Astrocyte of the spinal cord (primary cell): ENCODE results near the gene CTTN.
A peak's percentile ranks its signal among the peaks of the same experiment; 100 is the strongest.

Source experiments
- DNase-seq: peaks from one replicate; pipeline ENCODE4 v3.0.0; 2011; ENCODE audit warnings: low read depth, low spot score
- H3K4me3 ChIP-seq: 2 replicates; pipeline ENCODE4 v1.5.1; 2011; ENCODE audit warnings: low read depth, mild to moderate bottlenecking, low read length, moderate library complexity
- in situ Hi-C: cut with HindIII; loops from 2 replicates; pipeline ENCODE4 v1.10.0; 2017; ENCODE audit warnings: low sequenced_read_pairs
- TF ChIP-seq, protein P1 (sequence below): IDR thresholded peaks from 2 replicates; pipeline ENCODE4 v1.5.1; 2012; ENCODE audit warnings: low read depth, mild to moderate bottlenecking, low read length, inconsistent platforms

CTTN gene

DNA sequence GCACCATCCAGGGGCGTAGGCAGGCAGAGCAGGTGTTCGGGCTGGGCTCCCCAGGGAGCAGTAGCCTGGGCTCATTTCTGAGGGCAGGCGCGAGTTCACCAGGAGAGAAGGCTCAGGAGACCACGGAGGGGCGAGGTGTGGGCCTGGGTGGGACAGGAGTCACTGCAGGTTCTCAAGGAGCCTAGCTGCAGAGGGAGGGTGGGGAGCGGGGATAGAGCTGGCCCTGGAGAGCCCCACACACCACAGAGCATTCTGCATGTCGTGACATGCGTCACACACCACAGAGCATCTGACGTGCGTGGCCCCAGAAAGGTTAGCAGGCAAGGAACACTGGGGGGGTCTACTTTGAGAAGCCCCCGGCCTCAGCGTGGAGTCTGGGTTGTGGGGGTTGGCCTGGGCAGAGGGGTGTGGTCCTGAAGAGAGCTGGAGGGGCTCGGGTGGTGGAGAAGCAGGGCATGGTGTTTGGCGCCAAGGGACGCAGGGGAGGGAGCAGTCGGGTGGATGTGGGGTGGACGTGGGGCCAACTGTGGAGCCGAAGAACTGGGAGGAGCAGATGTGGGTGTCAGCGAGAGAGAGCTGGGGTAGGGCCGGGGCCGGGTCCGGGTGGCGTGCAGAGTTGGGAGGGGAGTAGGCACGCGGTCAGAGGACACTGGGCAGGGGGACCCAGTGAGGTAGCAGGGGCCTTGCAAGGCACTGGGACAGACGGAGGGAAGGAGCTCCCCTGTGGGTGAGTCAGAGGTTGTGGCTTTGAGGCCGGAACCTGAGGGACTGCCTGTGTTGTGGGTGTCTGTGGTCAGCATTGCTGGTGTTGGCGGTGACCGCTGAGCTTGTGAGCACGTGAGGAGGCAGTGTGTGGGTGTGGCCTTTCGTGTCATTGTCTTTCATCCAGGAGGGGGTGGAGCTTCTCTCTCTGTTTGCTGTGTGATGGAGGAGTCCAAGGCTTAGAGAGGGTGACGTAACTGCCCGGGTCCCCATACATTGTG, 25.5 kb downstream of the CTTN start:
- H3K4me3 ChIP-seq, result no peak overlapping the region
- TF ChIP-seq, protein P1, sequence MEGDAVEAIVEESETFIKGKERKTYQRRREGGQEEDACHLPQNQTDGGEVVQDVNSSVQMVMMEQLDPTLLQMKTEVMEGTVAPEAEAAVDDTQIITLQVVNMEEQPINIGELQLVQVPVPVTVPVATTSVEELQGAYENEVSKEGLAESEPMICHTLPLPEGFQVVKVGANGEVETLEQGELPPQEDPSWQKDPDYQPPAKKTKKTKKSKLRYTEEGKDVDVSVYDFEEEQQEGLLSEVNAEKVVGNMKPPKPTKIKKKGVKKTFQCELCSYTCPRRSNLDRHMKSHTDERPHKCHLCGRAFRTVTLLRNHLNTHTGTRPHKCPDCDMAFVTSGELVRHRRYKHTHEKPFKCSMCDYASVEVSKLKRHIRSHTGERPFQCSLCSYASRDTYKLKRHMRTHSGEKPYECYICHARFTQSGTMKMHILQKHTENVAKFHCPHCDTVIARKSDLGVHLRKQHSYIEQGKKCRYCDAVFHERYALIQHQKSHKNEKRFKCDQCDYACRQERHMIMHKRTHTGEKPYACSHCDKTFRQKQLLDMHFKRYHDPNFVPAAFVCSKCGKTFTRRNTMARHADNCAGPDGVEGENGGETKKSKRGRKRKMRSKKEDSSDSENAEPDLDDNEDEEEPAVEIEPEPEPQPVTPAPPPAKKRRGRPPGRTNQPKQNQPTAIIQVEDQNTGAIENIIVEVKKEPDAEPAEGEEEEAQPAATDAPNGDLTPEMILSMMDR, result no peak
- DNase-seq, result peak; percentile 90
- in situ Hi-C loops, result no loop called here

DNA sequence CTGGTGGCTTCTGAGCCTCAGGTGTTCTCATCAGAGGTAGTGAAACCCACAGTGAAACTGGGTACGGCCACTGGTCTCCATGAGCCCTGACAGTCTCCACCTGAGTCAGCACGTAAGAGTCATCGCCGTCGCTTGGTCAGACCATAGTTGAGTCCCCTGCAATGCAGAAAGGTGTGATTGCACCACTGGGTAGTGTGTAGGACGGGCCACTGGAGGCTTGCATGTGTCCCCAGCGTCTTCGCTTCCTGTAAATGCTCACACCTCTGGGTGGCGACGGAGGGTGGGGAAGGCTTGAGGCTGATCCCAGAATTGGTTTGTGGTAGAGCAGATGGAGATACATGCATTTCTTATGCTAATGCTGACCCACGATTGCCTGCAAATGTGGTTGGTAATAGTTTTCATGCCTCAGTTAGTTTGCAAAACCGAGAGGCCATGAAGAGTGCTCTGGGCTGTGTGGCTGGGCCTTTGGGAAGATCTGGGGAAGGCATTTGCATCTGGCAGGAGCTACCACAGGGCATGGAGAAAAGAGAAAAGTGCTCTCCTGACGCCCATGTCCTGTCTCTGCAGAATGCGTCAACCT, 26.5 kb downstream of the CTTN start:
- no peak for DNase-seq
- TF ChIP-seq, protein P1, result no peak
- no peak overlapping the region for H3K4me3 ChIP-seq
- in situ Hi-C loops, result no loop called here

DNA sequence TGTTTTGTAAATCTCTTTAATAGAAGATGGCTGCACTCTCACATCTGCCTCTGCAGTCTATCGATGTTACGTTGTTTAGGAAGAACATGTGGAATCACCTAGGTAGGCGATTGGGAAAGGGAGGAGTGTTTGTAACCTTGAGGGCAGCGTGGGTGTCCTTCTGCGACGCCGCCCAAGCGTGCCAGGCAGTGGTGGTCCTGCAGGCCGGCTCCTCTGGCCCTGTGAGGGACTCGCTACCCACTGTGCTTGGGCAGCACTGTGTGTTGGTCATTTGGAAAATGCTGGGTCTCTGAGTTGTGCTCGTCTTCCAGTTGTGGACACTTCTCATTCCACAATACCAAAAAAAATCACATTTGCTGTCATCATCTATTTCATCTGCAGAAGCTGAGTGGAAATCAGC, 29.1 kb downstream of the CTTN start:
- H3K4me3 ChIP-seq, result no peak overlapping the region
- no peak for DNase-seq
- TF ChIP-seq, protein P1, result no peak
- in situ Hi-C loops, result no loop called here

DNA sequence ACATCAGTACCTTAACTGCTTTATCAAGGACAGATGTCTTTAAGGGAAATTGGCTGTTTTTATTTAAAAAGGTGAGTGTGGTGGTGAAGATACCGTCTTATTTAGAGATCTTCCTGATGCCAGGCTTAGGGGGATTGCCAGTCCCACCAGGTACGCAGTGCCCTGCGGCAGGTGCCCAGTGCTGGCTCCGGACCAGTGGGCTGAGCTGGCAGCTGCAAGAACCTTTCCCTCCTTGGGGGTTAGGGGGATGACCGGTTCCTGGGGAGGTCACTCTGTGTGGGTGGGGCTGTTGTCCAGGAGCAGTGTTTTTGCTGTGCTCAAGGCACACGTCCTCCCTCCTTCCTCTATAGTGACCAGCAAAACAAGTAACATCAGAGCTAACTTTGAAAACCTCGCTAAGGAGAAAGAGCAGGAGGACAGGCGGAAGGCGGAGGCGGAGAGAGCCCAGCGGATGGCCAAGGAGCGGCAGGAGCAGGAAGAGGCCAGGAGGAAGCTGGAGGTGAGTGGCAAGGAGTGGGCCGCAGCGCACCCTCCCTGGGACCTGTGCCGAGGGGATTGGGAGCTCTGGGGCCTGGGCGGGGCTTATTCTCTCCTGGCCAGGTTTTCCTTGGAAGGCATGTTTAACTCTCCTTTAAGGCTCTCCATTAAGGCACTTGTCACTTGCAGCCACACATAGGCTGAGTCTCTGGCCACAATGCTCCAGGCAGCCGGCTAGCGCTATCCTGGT, 30.5 kb downstream of the CTTN start:
- TF ChIP-seq, protein P1, result no peak
- H3K4me3 ChIP-seq, result no peak overlapping the region
- in situ Hi-C loops, result no loop called here
- DNase-seq, result no peak

DNA sequence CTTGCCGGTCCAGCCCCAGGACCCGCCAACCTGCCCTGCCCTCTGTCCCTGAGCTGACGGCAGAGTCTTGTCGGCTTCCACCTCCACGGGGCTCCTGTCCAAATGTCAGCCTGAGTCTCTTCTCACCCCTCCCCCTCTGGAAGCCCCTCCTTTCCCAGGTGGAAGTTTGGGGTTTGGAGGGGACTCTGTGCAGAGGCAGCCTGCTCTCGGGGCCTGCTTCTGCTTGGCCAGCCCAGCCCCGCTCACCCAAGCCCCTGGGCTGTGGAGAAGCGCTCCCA, 31.0 kb downstream of the CTTN start:
- no peak overlapping the region for H3K4me3 ChIP-seq
- DNase-seq, result no peak
- TF ChIP-seq, protein P1, result no peak
- in situ Hi-C loops, result no loop called here

DNA sequence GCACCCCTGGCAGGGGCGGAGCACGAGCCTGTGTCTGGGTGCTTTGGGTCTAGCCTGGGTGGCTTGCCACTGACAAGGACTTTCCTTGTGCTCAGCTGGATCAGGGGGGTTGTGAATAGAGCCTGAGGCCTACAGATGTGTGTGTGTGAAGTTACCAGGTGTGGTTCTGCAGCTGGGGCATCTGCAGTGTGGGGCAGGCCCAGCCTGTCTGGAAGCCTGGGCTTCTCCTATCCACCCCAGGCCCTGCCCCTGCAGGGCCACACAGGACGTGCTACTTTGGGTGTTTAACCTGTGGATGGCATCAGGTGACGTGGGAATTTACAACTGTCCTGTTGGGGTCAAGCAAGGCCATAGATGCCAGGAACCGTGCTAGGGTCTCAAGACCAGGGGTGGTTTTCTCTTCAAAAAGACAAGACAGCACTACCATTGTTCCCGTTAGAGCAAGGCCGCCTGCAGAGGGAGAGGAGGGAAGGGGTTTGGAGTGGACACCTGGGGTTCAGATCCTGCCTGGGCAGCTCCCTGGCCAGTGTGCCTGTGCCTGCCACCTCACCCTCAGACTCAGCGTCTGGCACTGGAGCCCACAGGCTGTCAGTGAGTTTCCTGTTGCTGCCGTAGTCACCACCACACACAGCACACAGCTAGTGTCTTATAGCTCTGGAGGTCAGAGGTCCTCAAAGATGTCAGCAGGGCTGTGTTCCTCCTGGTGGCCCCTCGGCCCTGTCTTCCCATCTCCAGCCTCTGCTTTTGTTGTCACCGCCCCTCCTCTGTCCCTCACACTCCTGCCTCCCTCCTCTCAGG, 31.6 kb downstream of the CTTN start:
- DNase-seq, result no peak
- in situ Hi-C loops, result no loop called here
- TF ChIP-seq, protein P1, result no peak
- no peak overlapping the region for H3K4me3 ChIP-seq
